Activated CD8-positive, alpha-beta memory T cell treated with anti-CD3 and anti-CD28 coated beads, Interleukin-2, amount 50 U/mL, for 4 hours (primary cell): Measurements from ENCODE around the gene MCM5.

Experiments
- DNase-seq: peaks from one replicate; pipeline ENCODE4 v3.0.0-alpha.2; 2020

MCM5 gene

GRCh38 chr22:35404176-35404575, 4.2 kb downstream of the MCM5 start:
- DNase-seq: no peak

- no peak for DNase-seq
Measured at GRCh38 chr22:35406443-35406842, 6.5 kb downstream of the MCM5 start.

- no peak for DNase-seq
Measured at GRCh38 chr22:35407362-35407761, 7.4 kb downstream of the MCM5 start.

- no peak for DNase-seq
Measured at GRCh38 chr22:35409783-35410662, 10.1 kb downstream of the MCM5 start.

- DNase-seq: no peak
Measured at GRCh38 chr22:35410663-35411034, 10.7 kb downstream of the MCM5 start.

- DNase-seq: no peak
Measured at GRCh38 chr22:35411102-35411501, 11.2 kb downstream of the MCM5 start.

- no peak for DNase-seq
Measured at GRCh38 chr22:35413624-35414023, 13.7 kb downstream of the MCM5 start.

- DNase-seq: no peak
Measured at GRCh38 chr22:35417606-35418005, 17.7 kb downstream of the MCM5 start.

- DNase-seq: no peak
Measured at GRCh38 chr22:35418088-35418487, 18.1 kb downstream of the MCM5 start.

- DNase-seq: no peak
Measured at GRCh38 chr22:35418731-35419130, 18.8 kb downstream of the MCM5 start.

- DNase-seq: no peak
Measured at GRCh38 chr22:35419756-35420155, 19.8 kb downstream of the MCM5 start.

- DNase-seq: no peak
Measured at GRCh38 chr22:35421121-35421520, 21.2 kb downstream of the MCM5 start.

GRCh38 chr22:35422145-35422544, 22.2 kb downstream of the MCM5 start:
- no peak for DNase-seq

GRCh38 chr22:35422936-35423335, 23.0 kb downstream of the MCM5 start:
- no peak for DNase-seq

- no peak for DNase-seq
Measured at GRCh38 chr22:35424081-35424480, 24.1 kb downstream of the MCM5 start.

GRCh38 chr22:35424761-35425160, 24.8 kb downstream of the MCM5 start:
- DNase-seq: no peak

GRCh38 chr22:35425546-35425945, 25.6 kb downstream of the MCM5 start:
- DNase-seq: no peak

- DNase-seq: no peak
Measured at GRCh38 chr22:35425971-35426800, 26.2 kb downstream of the MCM5 start.

- DNase-seq: no peak
Measured at GRCh38 chr22:35426801-35427140, 26.8 kb downstream of the MCM5 start.

GRCh38 chr22:35430897-35431322, 31.0 kb downstream of the MCM5 start:
- peak; percentile 66 for DNase-seq

- no peak for DNase-seq
Measured at GRCh38 chr22:35431483-35432227, 31.7 kb downstream of the MCM5 start.

GRCh38 chr22:35432228-35432905, 32.4 kb downstream of the MCM5 start:
- DNase-seq: no peak
